HTERT RPE-1 (cell line): ENCODE results near the gene DNAH5.

Experiments used
- in situ Hi-C: fragments of 300-500 bp; cut with MboI; formaldehyde crosslinking; loops from 4 replicates; pipeline ENCODE4 v1.14.3; 2020; ENCODE audit warnings: low sequenced_read_pairs

The DNAH5 gene

GRCh38 chr5:13643734-13644133 lies 300.8 kb downstream of the DNAH5 start:
- in situ Hi-C loops: no loop called here

DNA sequence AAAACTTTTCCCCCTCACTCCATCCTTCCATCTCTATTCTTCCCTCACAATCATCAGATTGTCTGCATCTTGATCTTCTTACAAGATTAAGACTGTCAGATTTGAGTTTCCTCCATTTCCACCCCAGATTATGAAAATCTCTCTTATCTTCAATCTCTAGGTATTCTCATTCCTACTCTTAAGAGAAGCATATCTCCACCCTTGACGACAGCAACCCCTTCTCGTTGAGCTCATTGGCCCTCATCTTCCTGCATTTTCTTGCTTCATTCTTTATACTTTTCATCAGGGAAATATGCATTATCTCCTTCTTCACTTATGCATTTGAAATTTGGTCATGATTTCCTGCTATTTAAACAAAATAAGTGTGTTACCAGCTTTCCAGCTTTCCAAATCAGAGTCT lies 301.3 kb downstream of the DNAH5 start:
- in situ Hi-C loops: no loop called here
